SH-SY5Y (cell line): ENCODE data around the gene TUBGCP4.

Source experiments
- GATA2 ChIP-seq: IDR thresholded peaks from 2 replicates; pipeline ENCODE4 v1.6.1; 2011; ENCODE audit warnings: mild to moderate bottlenecking, low read depth, low read length
- GATA3 ChIP-seq: IDR thresholded peaks from 2 replicates; pipeline ENCODE4 v1.6.1; 2011; ENCODE audit warnings: low read depth, mild to moderate bottlenecking, low read length, moderate library complexity

DNA sequence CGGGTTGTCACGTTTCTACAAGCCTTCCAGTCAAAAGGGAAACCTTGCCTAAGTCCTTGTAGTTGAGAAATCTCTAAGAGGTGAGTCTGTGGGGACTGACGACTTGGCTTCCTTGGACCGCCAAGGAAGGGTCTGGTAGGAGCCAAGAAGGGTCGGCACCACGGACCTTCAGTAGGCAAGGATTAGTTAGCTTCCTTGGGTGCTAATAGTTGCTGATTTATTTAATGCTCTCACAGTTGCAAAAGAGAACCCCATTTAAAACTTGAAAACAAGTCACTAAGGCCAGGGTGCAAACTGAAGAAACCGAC, 40.2 kb upstream of the TUBGCP4 start:
- no peak for TF ChIP-seq GATA2
- no peak for TF ChIP-seq GATA3
